Transverse colon (tissue), 4 donors: ENCODE data around the gene MYH14.

ENCODE experiments used
- EP300 ChIP-seq: sonication (generic); formaldehyde crosslinking; IDR thresholded peaks from one replicate; pipeline ENCODE4 v1.6.1; 2017; ENCODE audit warnings: antibody characterized with exemption, low read depth
- POLR2A ChIP-seq: fragments of 450-650 bp; IDR thresholded peaks from one replicate; pipeline ENCODE4 v1.6.1; 2016; ENCODE audit warnings: antibody characterized with exemption, mild to moderate bottlenecking, moderate library complexity
- POLR2AphosphoS5 ChIP-seq, 3 donors: sonication (generic); formaldehyde crosslinking; IDR thresholded peaks; one replicate each; pipeline ENCODE4 v1.6.1; 2016; ENCODE audit warnings: antibody characterized with exemption in 3 of 3
- TF ChIP-seq, protein P1 (sequence below), 5 experiments: fragments of 200-600 bp in 3 of 5; fragments of 450-650 bp in 2 of 5; sonication (generic) in 3 of 5; IDR thresholded peaks; 1 replicate in 2 of 5; 2 replicates in 3 of 5; pipeline ENCODE4 v1.5.1; 2016 to 2017; ENCODE audit warnings: antibody characterized with exemption in 5 of 5, inconsistent platforms in 3 of 5, mild to moderate bottlenecking in 2 of 5, moderate library complexity in 1 of 5

DNA sequence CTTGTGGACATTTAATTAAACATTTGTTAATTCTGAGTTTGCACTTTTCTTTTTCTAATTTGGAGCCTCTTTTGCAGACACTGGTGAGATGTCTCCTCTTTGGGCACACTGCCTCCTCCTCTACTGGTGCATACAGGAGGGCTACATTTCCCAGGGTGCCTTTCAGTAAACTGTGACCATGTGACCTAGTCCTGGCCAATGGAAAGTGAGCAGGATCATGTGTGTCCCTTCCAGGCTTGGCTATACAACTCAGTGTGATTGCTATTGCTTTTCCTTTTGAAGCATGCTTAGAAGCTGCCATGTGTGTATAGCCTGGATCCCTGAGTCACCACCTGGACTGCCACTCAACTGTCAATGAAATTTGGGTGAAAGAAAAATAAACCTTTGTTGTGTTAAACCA, 44.8 kb upstream of the MYH14 start:
- TF ChIP-seq, protein P1, sequence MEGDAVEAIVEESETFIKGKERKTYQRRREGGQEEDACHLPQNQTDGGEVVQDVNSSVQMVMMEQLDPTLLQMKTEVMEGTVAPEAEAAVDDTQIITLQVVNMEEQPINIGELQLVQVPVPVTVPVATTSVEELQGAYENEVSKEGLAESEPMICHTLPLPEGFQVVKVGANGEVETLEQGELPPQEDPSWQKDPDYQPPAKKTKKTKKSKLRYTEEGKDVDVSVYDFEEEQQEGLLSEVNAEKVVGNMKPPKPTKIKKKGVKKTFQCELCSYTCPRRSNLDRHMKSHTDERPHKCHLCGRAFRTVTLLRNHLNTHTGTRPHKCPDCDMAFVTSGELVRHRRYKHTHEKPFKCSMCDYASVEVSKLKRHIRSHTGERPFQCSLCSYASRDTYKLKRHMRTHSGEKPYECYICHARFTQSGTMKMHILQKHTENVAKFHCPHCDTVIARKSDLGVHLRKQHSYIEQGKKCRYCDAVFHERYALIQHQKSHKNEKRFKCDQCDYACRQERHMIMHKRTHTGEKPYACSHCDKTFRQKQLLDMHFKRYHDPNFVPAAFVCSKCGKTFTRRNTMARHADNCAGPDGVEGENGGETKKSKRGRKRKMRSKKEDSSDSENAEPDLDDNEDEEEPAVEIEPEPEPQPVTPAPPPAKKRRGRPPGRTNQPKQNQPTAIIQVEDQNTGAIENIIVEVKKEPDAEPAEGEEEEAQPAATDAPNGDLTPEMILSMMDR (IDR thresholded peaks at IDR 0.05), result no peak
- TF ChIP-seq EP300 (no peak), POLR2A (no peak), POLR2AphosphoS5 (IDR thresholded peaks at IDR 0.05) (no peak)
